NT2/D1 (cell line): ENCODE data around the gene PHAF1.

Experiments used
- SUZ12 ChIP-seq: IDR thresholded peaks from 2 replicates; pipeline ENCODE4 v1.6.1; 2011; ENCODE audit not compliant: insufficient read length, insufficient read depth; ENCODE audit errors: extremely low read depth
- YY1 ChIP-seq: IDR thresholded peaks from 2 replicates; pipeline ENCODE4 v1.6.1; 2011; ENCODE audit not compliant: insufficient read length, insufficient read depth
- ZNF274 ChIP-seq: IDR thresholded peaks from 2 replicates; pipeline ENCODE4 v1.6.1; 2011; ENCODE audit warnings: mild to moderate bottlenecking, low read depth, low read length

- TF ChIP-seq YY1 (no peak), ZNF274 (no peak), SUZ12 (no peak)
Observed at GRCh38 chr16:67174706-67175231, 65.0 kb downstream of the PHAF1 start.
